ENCODE data around the gene BMP10. TPM values are rescaled to one million over a fixed set of nuclear protein-coding genes. Genes with fewer than 3 reads are reported as not detected.

The BMP10 gene
- total RNA-seq, 1 donor from 2014 or later: not detected

- H3K9me3 Mint-ChIP-seq (ENCODE audit: unreplicated experiment): peaks cover 6% of the 10 kb centered on the region
- no peaks in the 10 kb centered on the region for H3K36me3 Mint-ChIP-seq (ENCODE audit: unreplicated experiment)
- peak overlapping the region; percentile 46 for H3K4me3 Mint-ChIP-seq (ENCODE audit: unreplicated experiment)
- H3K27ac Mint-ChIP-seq (ENCODE audit: unreplicated experiment): peak overlapping the region; percentile 59
- peaks cover 12% of the 10 kb centered on the region for H3K4me1 Mint-ChIP-seq (ENCODE audit: low read depth, unreplicated experiment)
- TF ChIP-seq CTCF (IDR thresholded peaks at IDR 0.05; ENCODE audit: partially characterized antibody, unreplicated experiment): no peak
- DNase-seq: peak; percentile 63
- peaks cover 5% of the 10 kb centered on the region for H3K27me3 Mint-ChIP-seq (ENCODE audit: unreplicated experiment)
Measured at GRCh38 chr2:68828887-68829708, 42.1 kb downstream of the BMP10 start.

GRCh38 chr2:68827666-68828065, 43.5 kb downstream of the BMP10 start:
- peaks cover 12% of the 10 kb centered on the region for H3K4me1 Mint-ChIP-seq (ENCODE audit: low read depth, unreplicated experiment)
- H3K4me3 Mint-ChIP-seq (ENCODE audit: unreplicated experiment): no peak overlapping the region
- H3K27ac Mint-ChIP-seq (ENCODE audit: unreplicated experiment): no peak overlapping the region
- H3K27me3 Mint-ChIP-seq (ENCODE audit: unreplicated experiment): peaks cover 5% of the 10 kb centered on the region
- no peaks in the 10 kb centered on the region for H3K36me3 Mint-ChIP-seq (ENCODE audit: unreplicated experiment)
- no peak for DNase-seq
- no peak for TF ChIP-seq CTCF (IDR thresholded peaks at IDR 0.05; ENCODE audit: partially characterized antibody, unreplicated experiment)
- H3K9me3 Mint-ChIP-seq (ENCODE audit: unreplicated experiment): peaks cover 6% of the 10 kb centered on the region

GRCh38 chr2:68825866-68826265, 45.3 kb downstream of the BMP10 start:
- no peak for TF ChIP-seq CTCF (IDR thresholded peaks at IDR 0.05; ENCODE audit: partially characterized antibody, unreplicated experiment)
- Mint-ChIP-seq H3K27me3 (ENCODE audit: unreplicated experiment) (peaks cover 6% of the 10 kb centered on the region), H3K27ac (ENCODE audit: unreplicated experiment) (no peak overlapping the region), H3K36me3 (ENCODE audit: unreplicated experiment) (no peaks in the 10 kb centered on the region), H3K4me1 (ENCODE audit: low read depth, unreplicated experiment) (peaks cover 12% of the 10 kb centered on the region), H3K9me3 (ENCODE audit: unreplicated experiment) (peaks cover 6% of the 10 kb centered on the region), H3K4me3 (ENCODE audit: unreplicated experiment) (no peak overlapping the region)
- DNase-seq: no peak

GRCh38 chr2:68824831-68825230, 46.4 kb downstream of the BMP10 start:
- no peak for TF ChIP-seq CTCF (IDR thresholded peaks at IDR 0.05; ENCODE audit: partially characterized antibody, unreplicated experiment)
- Mint-ChIP-seq H3K27me3 (ENCODE audit: unreplicated experiment) (peaks cover 6% of the 10 kb centered on the region), H3K36me3 (ENCODE audit: unreplicated experiment) (no peaks in the 10 kb centered on the region), H3K27ac (ENCODE audit: unreplicated experiment) (no peak overlapping the region), H3K4me3 (ENCODE audit: unreplicated experiment) (no peak overlapping the region), H3K9me3 (ENCODE audit: unreplicated experiment) (peaks cover 6% of the 10 kb centered on the region), H3K4me1 (ENCODE audit: low read depth, unreplicated experiment) (peaks cover 12% of the 10 kb centered on the region)
- no peak for DNase-seq

- peaks cover 2% of the 10 kb centered on the region for H3K9me3 Mint-ChIP-seq (ENCODE audit: unreplicated experiment)
- TF ChIP-seq CTCF (IDR thresholded peaks at IDR 0.05; ENCODE audit: partially characterized antibody, unreplicated experiment): no peak
Measured at GRCh38 chr2:68822207-68822872, 48.9 kb downstream of the BMP10 start.

More at GRCh38 chr2:68822207-68822872, 48.9 kb downstream of the BMP10 start:
- peaks cover 3% of the 10 kb centered on the region for H3K27me3 Mint-ChIP-seq (ENCODE audit: unreplicated experiment)
- no peak overlapping the region for H3K27ac Mint-ChIP-seq (ENCODE audit: unreplicated experiment)
- H3K4me3 Mint-ChIP-seq (ENCODE audit: unreplicated experiment): no peak overlapping the region
- no peak for DNase-seq
- H3K36me3 Mint-ChIP-seq (ENCODE audit: unreplicated experiment): no peaks in the 10 kb centered on the region
- peaks cover 1% of the 10 kb centered on the region for H3K4me1 Mint-ChIP-seq (ENCODE audit: low read depth, unreplicated experiment)

Data from glutamatergic neuron (in vitro differentiated cells).